Adrenal gland (tissue), 5 donors: ENCODE results near the gene RPTOR.

ENCODE experiments used
- CTCF ChIP-seq, 6 experiments: fragments of 450-650 bp in 4 of 6; fragments of 200-600 bp in 2 of 6; sonication (generic) in 1 of 6; IDR thresholded peaks; 1 replicate in 5 of 6; 2 replicates in 1 of 6; pipeline versions ENCODE4 v1.5.1 to v1.8.0; 2016 to 2021; ENCODE audit warnings: antibody characterized with exemption in 6 of 6, mild to moderate bottlenecking in 2 of 6, moderate library complexity in 1 of 6
- POLR2A ChIP-seq, 2 donors: fragments of 450-650 bp; IDR thresholded peaks; one replicate each; pipeline ENCODE4 v1.6.1; 2017; ENCODE audit warnings: antibody characterized with exemption in 2 of 2, mild to moderate bottlenecking in 2 of 2, moderate library complexity in 1 of 2
- donor health status: DM: no; HTN: no; CAD: no.

GRCh38 chr17:80726558-80727408, 182.1 kb downstream of the RPTOR start:
- TF ChIP-seq CTCF (IDR thresholded peaks at IDR 0.05), result no peak
- no peak for TF ChIP-seq POLR2A (IDR thresholded peaks at IDR 0.05)
